ENCODE results near the gene TAF6.

TAF6 gene

GRCh38 chr7:100093498-100093897 is 25.7 kb downstream of the TAF6 start:
- no peak for DNase-seq (ENCODE audit: low spot score)

DNA sequence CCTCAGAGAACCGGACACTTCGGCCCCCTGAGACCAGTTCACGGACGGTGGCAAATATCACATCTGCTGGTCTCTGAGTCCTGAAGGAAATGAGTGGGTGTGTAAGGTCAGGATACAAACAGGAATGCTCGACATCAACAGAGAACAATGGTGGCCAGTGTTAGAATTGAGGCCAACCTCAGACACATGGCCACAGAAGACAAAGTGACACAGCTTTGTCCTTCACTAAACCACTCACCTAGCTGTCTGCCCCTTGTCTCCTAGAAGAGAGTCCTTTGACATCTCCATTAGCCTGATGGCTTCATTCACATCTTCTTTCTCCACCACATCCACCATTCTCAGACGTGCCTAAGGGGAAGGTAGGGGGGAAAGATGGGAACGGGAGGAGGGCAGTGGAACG is 26.1 kb downstream of the TAF6 start:
- no peak for DNase-seq (ENCODE audit: low spot score)

DNA sequence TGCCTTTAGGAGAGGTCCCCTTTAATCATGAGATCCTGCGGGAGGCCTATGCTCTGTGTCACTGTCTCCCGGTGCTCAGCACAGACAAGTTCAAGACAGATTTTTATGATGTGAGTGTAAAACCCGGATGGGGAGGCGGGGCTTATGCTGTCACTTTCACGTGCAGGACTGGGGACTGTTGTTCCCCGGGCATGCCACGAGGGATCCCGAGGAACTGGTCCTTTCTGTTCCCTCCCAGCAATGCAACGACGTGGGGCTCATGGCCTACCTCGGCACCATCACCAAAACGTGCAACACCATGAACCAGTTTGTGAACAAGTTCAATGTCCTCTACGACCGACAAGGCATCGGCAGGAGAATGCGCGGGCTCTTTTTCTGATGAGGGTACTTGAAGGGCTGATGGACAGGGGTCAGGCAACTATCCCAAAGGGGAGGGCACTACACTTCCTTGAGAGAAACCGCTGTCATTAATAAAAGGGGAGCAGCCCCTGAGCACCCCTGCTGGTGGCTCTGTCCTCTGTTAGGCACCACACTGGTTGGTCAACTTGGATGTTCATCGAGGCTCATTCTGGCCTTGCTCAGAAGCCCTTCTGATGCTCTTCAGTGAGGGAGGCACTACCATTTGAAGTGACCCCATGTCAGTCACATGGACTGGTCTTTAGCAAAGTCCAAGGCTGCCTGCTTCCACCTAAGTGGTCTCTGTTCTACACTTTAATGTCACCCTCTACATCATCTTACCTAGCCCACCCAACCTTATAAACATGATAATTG is 27.6 kb downstream of the TAF6 start:
- DNase-seq (ENCODE audit: low spot score) = no peak

- no peak for DNase-seq (ENCODE audit: low spot score)
Observed at GRCh38 chr7:100090527-100091410, 28.4 kb downstream of the TAF6 start.

GRCh38 chr7:100089458-100090196 is 29.5 kb downstream of the TAF6 start:
- no peak for DNase-seq (ENCODE audit: low spot score)

DNA sequence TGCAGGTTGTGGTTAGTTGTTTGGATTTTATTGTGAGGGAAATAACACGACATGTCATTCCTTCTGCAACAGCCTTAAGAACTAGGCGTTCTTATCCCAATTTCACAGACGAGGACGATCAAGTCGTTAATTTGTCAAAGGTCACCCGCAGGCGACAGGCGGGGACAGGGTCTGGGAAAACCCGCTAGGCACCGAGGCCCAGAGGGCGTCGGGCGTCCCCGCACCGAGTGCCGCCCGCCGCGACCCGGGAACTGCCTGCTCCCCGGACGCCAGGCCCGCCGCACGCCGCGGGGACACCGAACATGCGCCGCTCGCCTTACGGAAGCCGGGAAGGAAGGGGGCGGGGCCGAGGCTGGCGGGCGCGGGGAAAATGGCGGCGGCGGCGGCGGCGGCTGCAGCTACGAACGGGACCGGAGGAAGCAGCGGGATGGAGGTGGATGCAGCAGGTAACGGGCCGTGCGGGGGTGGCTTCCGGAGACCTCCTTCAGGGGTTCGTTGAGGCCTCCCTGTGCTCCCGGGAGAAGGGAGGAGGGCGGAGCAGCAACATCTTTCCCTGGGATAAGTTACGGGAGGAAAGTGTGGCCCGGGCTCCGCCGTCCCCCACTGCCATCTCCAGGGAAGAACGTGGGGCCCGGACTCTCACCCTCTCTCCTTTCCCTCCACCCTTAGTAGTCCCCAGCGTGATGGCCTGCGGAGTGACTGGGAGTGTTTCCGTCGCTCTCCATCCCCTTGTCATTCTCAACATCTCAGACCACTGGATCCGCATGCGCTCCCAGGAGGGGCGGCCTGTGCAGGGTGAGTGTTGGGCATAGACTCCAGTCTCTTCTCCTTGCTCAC is 30.3 kb downstream of the TAF6 start, which contains the start of gene COPS6:
Gene COPS6, plus strand, starts transcription at position 349 of the 837 bp plus-strand sequence. Its CDS starts 22 bp downstream, at position 371.
- DNase-seq (ENCODE audit: low spot score) = peak; percentile 79

DNA sequence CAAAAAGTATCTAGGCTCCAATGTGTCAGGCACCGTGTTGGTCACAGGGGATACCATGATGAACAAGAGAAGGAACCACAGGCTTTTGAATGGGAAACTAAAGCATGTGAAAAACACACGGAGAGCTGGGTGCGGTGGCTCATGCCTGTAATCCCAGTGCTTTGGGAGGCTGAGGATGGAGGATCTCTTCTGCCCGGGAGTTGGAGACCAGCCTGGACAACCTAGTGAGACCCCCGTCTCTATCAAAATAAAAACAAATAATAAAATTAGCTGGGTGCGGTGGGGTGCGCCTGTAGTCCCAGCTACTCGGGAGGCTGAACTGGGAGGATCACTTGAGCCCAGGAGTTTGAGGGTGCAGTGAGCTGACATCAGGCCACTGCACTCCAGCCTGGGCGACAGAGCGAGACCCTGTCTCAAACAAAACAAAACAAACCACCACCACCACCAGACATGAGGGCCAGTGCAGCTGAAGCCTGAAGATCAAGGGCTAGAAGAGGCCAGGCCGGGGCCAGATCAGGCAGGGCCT is 31.0 kb downstream of the TAF6 start:
- DNase-seq (ENCODE audit: low spot score) = no peak

GRCh38 chr7:100087055-100087750 is 32.0 kb downstream of the TAF6 start:
- no peak for DNase-seq (ENCODE audit: low spot score)

- DNase-seq (ENCODE audit: low spot score) = no peak
Observed at GRCh38 chr7:100085515-100085914, 33.6 kb downstream of the TAF6 start.

DNA sequence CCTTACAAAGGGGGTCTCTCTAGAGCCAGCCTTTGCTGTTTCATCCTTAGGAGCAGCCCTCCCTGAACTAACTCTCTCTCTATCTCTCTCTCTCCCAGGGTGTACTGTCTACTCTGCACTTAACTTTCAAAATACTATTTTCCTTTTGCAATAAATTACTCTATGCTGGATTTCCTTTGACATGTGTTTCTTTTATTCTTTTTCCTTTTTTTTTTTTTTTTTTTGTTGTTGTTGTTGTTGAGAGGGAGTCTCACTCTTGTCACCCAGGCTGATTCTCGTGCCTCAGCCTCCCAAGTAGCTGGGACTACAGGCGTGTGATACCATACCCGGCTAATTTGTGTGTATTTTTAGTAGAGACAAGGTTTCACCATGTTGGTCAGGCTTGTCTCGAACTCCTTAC is 36.2 kb downstream of the TAF6 start:
- DNase-seq (ENCODE audit: low spot score) = no peak

DNA sequence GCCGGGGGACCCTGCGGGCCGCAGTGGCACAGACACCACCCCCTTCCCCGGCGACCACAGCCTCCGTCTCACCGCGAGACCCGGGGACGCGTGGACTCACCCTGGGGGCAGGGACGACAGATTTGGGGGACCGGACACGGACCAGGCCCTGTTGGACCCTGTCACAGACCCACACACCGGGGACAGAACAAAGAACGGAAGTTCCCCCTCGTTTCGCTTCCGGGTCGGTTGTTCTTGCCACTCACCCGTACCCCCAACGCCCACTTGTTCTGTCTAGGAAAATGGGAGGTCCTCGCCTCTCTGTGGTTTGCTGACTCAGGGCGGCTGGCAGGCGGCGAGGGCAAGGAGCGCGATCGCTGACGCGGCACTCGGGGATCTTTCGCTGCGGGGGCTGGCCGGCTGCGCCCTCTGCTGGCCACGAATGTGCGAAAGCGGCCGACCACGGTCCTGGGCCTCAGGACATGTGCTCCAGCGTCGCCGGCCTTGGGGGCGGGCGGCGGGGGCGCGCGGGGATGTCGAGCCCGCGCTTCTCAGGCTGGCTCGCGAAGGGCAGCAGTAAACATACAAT is 37.5 kb downstream of the TAF6 start, which contains the start of gene ZNF3:
Gene ZNF3, minus strand, starts transcription at position 189 of the 568 bp plus-strand sequence. CDS start 4,366 bp downstream, outside the sequence.
- peak; percentile 99 for DNase-seq (ENCODE audit: low spot score)

DNA sequence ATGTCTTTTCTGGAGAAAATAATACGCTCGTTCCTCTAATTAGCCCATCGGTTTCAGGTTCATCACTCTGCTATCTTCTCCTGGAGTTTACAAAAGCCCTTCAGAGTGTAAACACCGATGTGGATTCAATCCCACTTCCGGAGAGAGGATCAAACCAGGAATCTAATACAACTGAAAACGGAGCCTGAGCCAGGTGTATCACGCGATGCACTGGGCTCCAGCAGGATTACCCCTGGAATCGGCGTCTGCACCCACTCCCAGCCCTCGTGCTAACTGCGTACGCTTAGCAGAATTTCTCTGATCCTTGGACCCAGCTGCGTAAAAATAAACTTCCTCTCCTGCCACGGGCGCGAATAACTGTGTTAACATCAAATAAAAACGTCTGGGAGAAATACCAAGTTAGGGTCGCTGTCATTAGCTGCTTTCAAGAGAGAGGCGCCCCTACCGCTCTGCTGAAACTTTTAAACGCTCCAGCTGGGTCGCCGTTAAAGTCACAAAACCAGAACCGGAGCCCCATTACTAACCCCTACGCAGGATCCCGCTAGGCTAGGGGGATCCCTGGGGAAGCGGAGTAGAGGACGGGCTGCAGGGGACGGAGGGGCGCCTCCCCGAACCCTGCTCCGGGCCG is 38.1 kb downstream of the TAF6 start:
- no peak for DNase-seq (ENCODE audit: low spot score)

DNA sequence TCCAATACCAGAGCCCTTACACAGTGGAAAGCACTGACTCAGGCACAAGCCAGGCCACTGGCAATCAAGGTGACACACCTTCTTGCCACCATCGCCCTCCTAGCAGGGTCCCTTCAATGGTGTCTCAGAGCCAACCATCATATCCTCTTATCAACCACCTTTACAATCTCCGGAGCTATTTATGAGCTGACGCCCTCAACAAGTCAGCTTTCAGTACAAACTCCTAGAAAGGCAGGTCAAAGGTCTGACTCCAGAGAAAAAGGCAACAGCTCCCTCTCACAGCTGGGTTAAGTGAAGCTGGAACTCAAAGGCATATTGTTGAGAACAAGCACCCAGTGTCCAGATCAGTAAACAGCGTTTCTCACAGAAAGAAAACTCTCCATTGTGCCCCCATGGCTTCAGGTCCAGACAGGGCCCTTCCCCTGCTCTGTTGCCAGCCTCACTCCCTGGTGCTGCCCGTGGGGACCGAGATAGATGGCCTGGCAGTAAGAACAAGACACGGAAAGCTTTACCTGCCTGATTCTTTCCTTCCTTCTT is 40.1 kb downstream of the TAF6 start:
- peak; percentile 81 for DNase-seq (ENCODE audit: low spot score)

DNA sequence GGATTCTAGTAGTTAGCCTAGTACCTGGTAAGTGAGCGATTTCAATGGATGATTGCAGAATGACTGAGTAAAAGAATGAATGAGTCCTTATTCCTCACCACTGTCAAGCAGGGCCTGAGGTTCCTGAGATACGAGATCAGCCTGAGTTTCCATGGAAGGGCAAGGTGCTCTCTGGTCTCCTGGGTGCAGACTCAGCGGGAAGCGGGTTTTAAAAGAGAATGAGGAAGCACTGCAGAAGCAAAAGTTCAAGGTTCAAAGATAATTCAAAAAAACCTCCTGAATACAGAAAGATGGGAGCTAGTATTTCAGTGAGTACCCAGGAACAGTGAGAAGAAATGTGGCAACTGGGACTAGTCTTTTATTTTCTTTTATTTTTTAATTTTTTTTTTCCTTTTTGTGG is 42.0 kb downstream of the TAF6 start:
- no peak for DNase-seq (ENCODE audit: low spot score)

DNA sequence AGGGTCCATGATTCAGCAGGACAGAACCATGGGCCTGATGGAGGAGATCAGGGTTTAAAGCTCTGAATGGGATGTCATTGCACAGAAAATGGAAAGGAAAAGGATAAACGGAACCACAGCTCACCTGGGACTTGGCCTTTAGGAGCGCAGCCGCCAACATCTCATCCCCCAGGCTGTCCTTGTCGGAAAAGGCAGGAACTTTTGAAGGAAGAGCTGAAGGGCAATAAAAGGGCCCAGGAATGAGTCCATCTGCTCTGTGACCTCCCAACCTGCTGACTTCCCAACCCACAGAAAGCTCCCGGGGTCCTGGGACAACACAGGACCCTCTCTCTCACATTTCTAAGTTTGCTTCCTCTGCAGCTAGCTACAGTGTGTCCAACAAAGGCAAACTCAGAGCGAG is 43.7 kb downstream of the TAF6 start:
- no peak for DNase-seq (ENCODE audit: low spot score)

- no peak for DNase-seq (ENCODE audit: low spot score)
Observed at GRCh38 chr7:100074841-100075240, 44.3 kb downstream of the TAF6 start.

DNA sequence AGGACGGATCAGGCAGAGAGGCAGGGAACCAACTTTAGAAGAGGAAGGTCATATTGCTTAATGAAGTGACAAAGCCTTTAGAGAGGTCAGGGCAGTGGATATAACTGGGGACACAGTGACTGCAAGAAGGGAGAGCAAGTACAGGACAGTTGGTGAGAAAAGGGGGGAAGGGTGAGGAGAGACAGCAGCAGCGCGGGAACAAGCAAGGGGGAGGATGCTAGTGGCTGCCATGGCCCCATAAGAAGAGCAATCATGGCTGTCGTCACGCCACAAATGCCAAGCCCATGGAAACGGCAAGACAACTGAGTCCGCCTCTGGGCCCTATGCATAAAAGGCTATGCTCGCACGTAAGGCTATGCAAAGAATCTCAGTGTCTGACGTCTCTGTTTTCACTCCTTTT is 46.7 kb downstream of the TAF6 start:
- DNase-seq (ENCODE audit: low spot score) = no peak

- DNase-seq (ENCODE audit: low spot score) = no peak
Observed at GRCh38 chr7:100071018-100071723, 48.0 kb downstream of the TAF6 start.

GRCh38 chr7:100069991-100070390 is 49.2 kb downstream of the TAF6 start:
- DNase-seq (ENCODE audit: low spot score) = no peak

Measured in putamen (tissue), 1 donor.